HG02678 (cell line): ENCODE results near the gene RBMX.
"Not testable (repeated sequence)": the region's sequence is repeated elsewhere in the genome, so short reads cannot be mapped to it uniquely, and the experiment has no call there.

Experiments used
- ATAC-seq: cut with Tn5 transposase; IDR thresholded peaks from one replicate; pipeline ENCODE4 v1.9.1; 2021; ENCODE audit warnings: mild to moderate bottlenecking, moderate library complexity; ENCODE audit not compliant: unreplicated experiment

RBMX gene

GRCh38 chrX:136880452-136881013, at the start of gene RBMX:
RBMX (minus strand) TSS chrX:136880725; CDS start chrX:136879427, 1,298 bp downstream.
- ATAC-seq: peak; percentile 97

- not testable (repeated sequence) for ATAC-seq
These were observed 40.9 kb upstream of the RBMX start for GRCh38 chrX:136921438-136921837.

DNA sequence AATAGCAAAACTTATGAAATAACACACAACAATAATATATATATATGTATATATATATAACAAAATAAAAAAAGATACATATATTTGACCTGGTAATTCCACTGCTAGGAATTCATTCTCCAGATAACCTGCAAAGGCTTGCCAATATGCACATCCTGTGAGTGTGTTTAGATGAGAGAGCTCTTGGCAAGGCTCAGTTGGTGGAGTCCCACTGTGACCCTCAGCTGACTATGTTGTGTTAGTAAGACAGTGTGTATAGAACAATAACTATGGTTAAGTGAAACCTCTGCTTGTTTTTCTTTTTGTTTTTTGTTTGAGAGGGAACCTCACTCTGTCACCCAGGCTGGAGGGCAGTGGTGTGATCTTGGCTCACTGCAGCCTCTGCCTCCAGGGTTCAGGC, 39.5 kb upstream of the RBMX start:
- no peak for ATAC-seq

DNA sequence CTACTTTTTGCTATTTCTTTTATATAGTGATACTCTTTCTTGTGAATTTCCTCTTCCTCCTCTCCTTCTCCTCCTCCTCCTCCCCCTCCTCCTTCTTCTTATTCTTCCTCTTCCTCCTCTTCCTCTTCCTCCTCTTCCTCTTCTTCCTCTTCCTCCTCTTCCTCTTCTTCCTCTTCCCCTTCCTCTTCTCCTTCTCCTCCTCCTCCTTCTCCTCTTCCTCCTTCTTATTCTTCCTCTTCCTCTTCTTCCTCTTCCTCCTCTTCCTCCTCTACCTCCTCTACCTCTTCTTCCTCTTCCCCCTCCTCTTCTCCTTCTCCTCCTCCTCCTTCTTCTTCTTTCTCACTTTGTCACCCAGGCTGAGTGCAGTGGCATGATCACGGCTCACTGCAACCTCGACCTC, 36.3 kb upstream of the RBMX start:
- no peak for ATAC-seq

- not testable (repeated sequence) for ATAC-seq
These were observed 31.1 kb upstream of the RBMX start for GRCh38 chrX:136911661-136912060.

DNA sequence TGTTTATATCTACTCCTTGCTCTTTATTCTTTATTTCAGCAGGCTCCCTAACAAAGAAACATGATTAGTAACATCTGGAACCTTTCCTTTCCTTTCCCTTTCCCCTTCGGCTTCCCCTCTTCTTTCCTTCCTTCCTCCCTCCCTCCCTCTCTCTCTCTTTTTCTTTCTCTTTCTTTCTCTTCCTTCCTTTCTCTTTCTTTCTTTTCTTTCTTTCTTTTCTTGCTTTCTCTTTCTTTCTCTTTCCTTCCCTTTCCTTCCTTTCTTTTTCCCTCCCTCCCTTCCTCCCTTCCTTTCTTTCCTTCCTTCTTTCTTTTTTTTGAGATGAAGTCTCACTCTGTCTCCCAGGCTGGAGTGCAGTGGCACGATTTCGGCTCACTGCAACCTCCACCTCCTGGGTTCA, 30.7 kb upstream of the RBMX start:
- ATAC-seq: no peak

- no peak for ATAC-seq
These were observed 30.1 kb upstream of the RBMX start for GRCh38 chrX:136910565-136911035.

- ATAC-seq: peak; percentile 64
These were observed 29.4 kb upstream of the RBMX start for GRCh38 chrX:136909706-136910564.

DNA sequence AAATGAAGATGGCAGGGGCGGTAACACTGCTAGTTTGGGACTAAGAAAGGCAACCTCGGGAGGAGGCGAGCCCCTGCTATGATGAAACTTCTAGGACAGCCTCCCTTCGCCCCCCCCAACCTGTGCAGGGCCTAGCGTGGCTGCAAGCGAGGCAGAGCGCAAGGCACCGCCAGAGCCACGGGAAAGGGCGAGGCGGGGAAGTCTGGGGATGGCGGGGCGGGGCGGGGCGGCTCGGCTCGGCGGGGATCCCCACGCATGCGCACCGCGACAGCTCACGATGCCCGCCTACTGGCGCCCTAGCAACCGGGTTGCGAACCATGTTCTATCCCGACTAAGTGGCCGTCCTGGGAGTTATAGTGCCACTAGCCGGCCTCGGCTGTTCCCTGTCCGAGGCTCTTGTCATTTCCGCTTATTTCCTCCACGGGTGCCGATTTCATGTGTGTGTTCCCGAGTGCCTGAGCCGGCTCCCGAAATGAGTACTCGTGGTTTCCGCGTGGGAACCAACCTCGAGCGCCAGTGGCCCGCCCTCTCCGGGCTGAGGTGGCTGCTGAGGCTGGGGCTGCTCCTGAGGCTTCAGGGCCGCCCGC, 28.7 kb upstream of the RBMX start:
- ATAC-seq: peak; percentile 68

DNA sequence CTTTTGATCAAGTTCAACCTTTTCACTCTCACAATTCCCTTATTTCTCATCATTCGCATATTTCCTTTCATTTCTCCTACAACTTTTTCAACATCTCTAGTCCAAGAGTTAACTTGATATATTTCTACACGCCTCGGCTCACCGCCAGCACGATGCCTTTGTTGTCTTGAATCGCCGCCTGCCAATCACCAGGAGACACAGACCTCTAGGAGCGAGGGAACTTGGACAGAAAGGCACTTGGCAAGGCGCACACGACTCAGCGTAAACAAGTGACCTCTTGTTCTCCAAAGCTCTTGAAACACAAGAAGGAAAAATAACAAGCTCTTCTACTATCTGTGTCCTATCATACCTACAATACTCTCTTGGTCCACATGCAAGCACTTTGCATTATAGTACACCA, 27.1 kb upstream of the RBMX start:
- no peak for ATAC-seq

- no peak for ATAC-seq
These were observed 26.5 kb upstream of the RBMX start for GRCh38 chrX:136906921-136907510.

DNA sequence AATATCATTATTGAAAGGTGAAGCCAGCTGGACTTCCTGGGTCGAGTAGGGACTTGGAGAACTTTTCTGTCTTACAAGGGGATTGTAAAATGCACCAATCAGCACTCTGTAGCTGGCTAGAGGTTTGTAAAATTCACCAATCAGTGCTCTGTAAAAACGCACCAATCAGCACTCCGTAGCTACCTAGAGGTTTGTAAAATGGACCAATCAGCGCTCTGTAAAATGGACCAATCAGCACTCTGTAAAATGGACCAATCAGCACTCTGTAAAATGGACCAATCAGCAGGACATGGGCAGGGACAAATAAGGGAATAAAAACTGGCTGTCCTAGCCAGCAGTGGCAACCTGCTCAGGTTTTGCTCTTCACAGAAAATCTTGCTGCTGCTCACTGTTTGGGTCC, 23.5 kb upstream of the RBMX start:
- not testable (repeated sequence) for ATAC-seq

GRCh38 chrX:136900071-136900470, 19.5 kb upstream of the RBMX start:
- ATAC-seq: not testable (repeated sequence)

DNA sequence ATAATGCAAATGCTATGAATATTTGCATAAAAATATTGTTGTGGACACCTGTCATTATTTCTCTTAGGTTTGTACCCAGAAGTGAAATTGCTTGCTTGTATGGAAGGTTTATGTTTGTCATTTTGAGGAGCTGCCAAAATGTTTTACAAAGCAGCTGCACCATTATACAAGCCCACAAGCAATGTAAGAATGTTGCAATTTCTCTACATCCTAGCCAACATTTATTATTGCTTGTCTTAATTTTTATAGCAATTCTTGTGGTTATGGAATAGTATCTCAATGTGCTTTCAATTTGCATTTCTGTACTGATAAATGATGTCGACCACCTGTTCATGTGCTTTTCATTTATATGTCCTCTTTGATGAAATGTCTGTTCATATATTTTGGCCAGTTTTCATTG, 18.7 kb upstream of the RBMX start:
- ATAC-seq: no peak

DNA sequence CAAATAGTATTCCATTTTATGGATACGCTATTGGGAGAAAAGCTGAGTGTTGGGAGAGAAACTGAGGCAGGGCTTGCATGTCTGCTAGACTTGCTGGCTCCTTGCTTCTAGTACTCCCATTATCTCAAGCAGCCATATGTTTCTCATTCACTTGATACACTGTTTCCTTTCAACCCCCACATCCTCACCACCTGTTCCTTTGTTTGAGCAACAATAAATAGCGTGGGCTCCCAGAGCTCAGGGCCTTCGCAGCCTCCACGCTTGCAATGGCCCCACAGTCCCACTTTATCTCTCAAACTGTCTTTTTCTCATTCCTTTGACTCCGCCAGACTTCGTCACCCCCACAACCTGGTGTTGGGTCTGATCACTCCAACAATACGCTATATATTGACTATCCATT, 18.2 kb upstream of the RBMX start:
- not testable (repeated sequence) for ATAC-seq

GRCh38 chrX:136896121-136896914, 15.8 kb upstream of the RBMX start:
- no peak for ATAC-seq

DNA sequence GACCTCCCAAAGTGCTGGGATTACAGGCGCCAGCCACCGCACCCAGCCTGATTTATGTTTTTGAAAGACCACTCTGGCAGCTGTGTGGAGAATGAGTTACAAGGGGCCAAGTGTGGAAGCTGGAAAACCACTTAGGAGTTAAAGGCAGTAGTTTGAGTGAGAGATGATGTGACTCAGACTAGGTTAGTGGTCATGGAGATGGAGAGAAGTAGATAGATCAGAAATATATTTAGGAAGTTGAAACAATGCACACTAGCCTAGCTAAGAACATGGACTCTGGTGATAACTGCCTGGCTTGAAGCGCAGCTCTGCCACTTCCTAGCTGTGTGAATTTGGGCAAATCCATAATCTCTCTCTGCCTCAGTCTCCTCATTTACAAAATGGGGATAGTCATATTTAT, 11.9 kb upstream of the RBMX start:
- ATAC-seq: no peak

- not testable (repeated sequence) for ATAC-seq
These were observed 10.1 kb upstream of the RBMX start for GRCh38 chrX:136890596-136890995.

- ATAC-seq: no peak
These were observed 8.7 kb upstream of the RBMX start for GRCh38 chrX:136889269-136889668.

- peak; percentile 21 for ATAC-seq
These were observed 498 bp downstream of the RBMX start for GRCh38 chrX:136880003-136880451.
